ENCODE measurements around the gene DEPDC5.

Gene DEPDC5

GRCh38 chr22:31926024-31926423 is 172.2 kb downstream of the DEPDC5 start:
- Histone ChIP-seq H3K9me3 (ENCODE audit: insufficient read depth, low read depth, low read length) (no peaks in the 10 kb centered on the region), H3K9ac (ENCODE audit: low read depth, low read length) (no peak overlapping the region), H3K36me3 (ENCODE audit: insufficient read depth, low read length) (no peaks in the 10 kb centered on the region), H3K4me1 (ENCODE audit: insufficient read depth, low read length) (no peaks in the 10 kb centered on the region), H3K4me3 (ENCODE audit: low read length) (no peak overlapping the region), H3K27me3 (ENCODE audit: insufficient read depth, low read length) (no peaks in the 10 kb centered on the region), H3K27ac (ENCODE audit: low read depth, low read length) (no peak overlapping the region)
- WGBS, result 67% methylated on average over 1 of the region's 1 CpG

GRCh38 chr22:31926969-31927368 is 173.2 kb downstream of the DEPDC5 start:
- Histone ChIP-seq H3K27ac (ENCODE audit: low read depth, low read length) (no peak overlapping the region), H3K4me1 (ENCODE audit: insufficient read depth, low read length) (no peaks in the 10 kb centered on the region), H3K36me3 (ENCODE audit: insufficient read depth, low read length) (no peaks in the 10 kb centered on the region), H3K9me3 (ENCODE audit: insufficient read depth, low read depth, low read length) (no peaks in the 10 kb centered on the region), H3K27me3 (ENCODE audit: insufficient read depth, low read length) (no peaks in the 10 kb centered on the region), H3K9ac (ENCODE audit: low read depth, low read length) (no peak overlapping the region), H3K4me3 (ENCODE audit: low read length) (no peak overlapping the region)

GRCh38 chr22:31927562-31927961 is 173.7 kb downstream of the DEPDC5 start:
- Histone ChIP-seq H3K27ac (ENCODE audit: low read depth, low read length) (no peak overlapping the region), H3K4me3 (ENCODE audit: low read length) (no peak overlapping the region), H3K4me1 (ENCODE audit: insufficient read depth, low read length) (no peaks in the 10 kb centered on the region), H3K9me3 (ENCODE audit: insufficient read depth, low read depth, low read length) (no peaks in the 10 kb centered on the region), H3K9ac (ENCODE audit: low read depth, low read length) (no peak overlapping the region), H3K36me3 (ENCODE audit: insufficient read depth, low read length) (no peaks in the 10 kb centered on the region), H3K27me3 (ENCODE audit: insufficient read depth, low read length) (no peaks in the 10 kb centered on the region)
- 85% methylated on average over 3 of the region's 3 CpGs for WGBS

GRCh38 chr22:31929167-31929930 is 175.5 kb downstream of the DEPDC5 start:
- WGBS, result 91% methylated on average over 8 of the region's 8 CpGs
- H3K27ac ChIP-seq (ENCODE audit: low read depth, low read length), result no peak overlapping the region
- no peak overlapping the region for H3K4me3 ChIP-seq (ENCODE audit: low read length)
- H3K9me3 ChIP-seq (ENCODE audit: insufficient read depth, low read depth, low read length), result no peaks in the 10 kb centered on the region
- no peak overlapping the region for H3K9ac ChIP-seq (ENCODE audit: low read depth, low read length)
- no peaks in the 10 kb centered on the region for H3K4me1 ChIP-seq (ENCODE audit: insufficient read depth, low read length)
- H3K36me3 ChIP-seq (ENCODE audit: insufficient read depth, low read length), result no peaks in the 10 kb centered on the region
- no peaks in the 10 kb centered on the region for H3K27me3 ChIP-seq (ENCODE audit: insufficient read depth, low read length)

GRCh38 chr22:31932863-31933262 is 179.0 kb downstream of the DEPDC5 start:
- Histone ChIP-seq H3K4me1 (ENCODE audit: insufficient read depth, low read length) (peaks cover 4% of the 10 kb centered on the region), H3K4me3 (ENCODE audit: low read length) (no peak overlapping the region), H3K27me3 (ENCODE audit: insufficient read depth, low read length) (no peaks in the 10 kb centered on the region), H3K36me3 (ENCODE audit: insufficient read depth, low read length) (no peaks in the 10 kb centered on the region), H3K9ac (ENCODE audit: low read depth, low read length) (no peak overlapping the region), H3K27ac (ENCODE audit: low read depth, low read length) (no peak overlapping the region), H3K9me3 (ENCODE audit: insufficient read depth, low read depth, low read length) (no peaks in the 10 kb centered on the region)
- WGBS, result 87% methylated on average over 5 of the region's 5 CpGs

GRCh38 chr22:31933406-31933805 is 179.6 kb downstream of the DEPDC5 start:
- Histone ChIP-seq H3K4me1 (ENCODE audit: insufficient read depth, low read length) (peaks cover 4% of the 10 kb centered on the region), H3K27ac (ENCODE audit: low read depth, low read length) (no peak overlapping the region), H3K36me3 (ENCODE audit: insufficient read depth, low read length) (no peaks in the 10 kb centered on the region), H3K4me3 (ENCODE audit: low read length) (no peak overlapping the region), H3K9ac (ENCODE audit: low read depth, low read length) (no peak overlapping the region), H3K9me3 (ENCODE audit: insufficient read depth, low read depth, low read length) (no peaks in the 10 kb centered on the region), H3K27me3 (ENCODE audit: insufficient read depth, low read length) (no peaks in the 10 kb centered on the region)
- WGBS, result 93% methylated on average over 6 of the region's 6 CpGs

- H3K4me1 ChIP-seq (ENCODE audit: insufficient read depth, low read length), result peaks cover 4% of the 10 kb centered on the region
- H3K27ac ChIP-seq (ENCODE audit: low read depth, low read length), result no peak overlapping the region
- no peaks in the 10 kb centered on the region for H3K9me3 ChIP-seq (ENCODE audit: insufficient read depth, low read depth, low read length)
- H3K4me3 ChIP-seq (ENCODE audit: low read length), result no peak overlapping the region
- 93% methylated on average over 17 of the region's 17 CpGs for WGBS
- H3K36me3 ChIP-seq (ENCODE audit: insufficient read depth, low read length), result no peaks in the 10 kb centered on the region
- H3K27me3 ChIP-seq (ENCODE audit: insufficient read depth, low read length), result no peaks in the 10 kb centered on the region
- H3K9ac ChIP-seq (ENCODE audit: low read depth, low read length), result no peak overlapping the region
Observed at GRCh38 chr22:31933816-31934482, 180.1 kb downstream of the DEPDC5 start.

GRCh38 chr22:31935961-31936635 is 182.3 kb downstream of the DEPDC5 start:
- H3K4me3 ChIP-seq (ENCODE audit: low read length), result no peak overlapping the region
- WGBS, result 60% methylated on average over 4 of the region's 4 CpGs
- H3K9ac ChIP-seq (ENCODE audit: low read depth, low read length), result no peak overlapping the region
- no peak overlapping the region for H3K27ac ChIP-seq (ENCODE audit: low read depth, low read length)
- peaks cover 4% of the 10 kb centered on the region for H3K4me1 ChIP-seq (ENCODE audit: insufficient read depth, low read length)
- H3K27me3 ChIP-seq (ENCODE audit: insufficient read depth, low read length), result no peaks in the 10 kb centered on the region
- no peaks in the 10 kb centered on the region for H3K36me3 ChIP-seq (ENCODE audit: insufficient read depth, low read length)
- H3K9me3 ChIP-seq (ENCODE audit: insufficient read depth, low read depth, low read length), result no peaks in the 10 kb centered on the region

GRCh38 chr22:31937341-31937740 is 183.5 kb downstream of the DEPDC5 start:
- H3K4me3 ChIP-seq (ENCODE audit: low read length), result no peak overlapping the region
- no peak overlapping the region for H3K9ac ChIP-seq (ENCODE audit: low read depth, low read length)
- no peak overlapping the region for H3K27ac ChIP-seq (ENCODE audit: low read depth, low read length)
- H3K36me3 ChIP-seq (ENCODE audit: insufficient read depth, low read length), result no peaks in the 10 kb centered on the region
- no peaks in the 10 kb centered on the region for H3K9me3 ChIP-seq (ENCODE audit: insufficient read depth, low read depth, low read length)
- no peaks in the 10 kb centered on the region for H3K27me3 ChIP-seq (ENCODE audit: insufficient read depth, low read length)
- 77% methylated on average over 3 of the region's 3 CpGs for WGBS
- H3K4me1 ChIP-seq (ENCODE audit: insufficient read depth, low read length), result peaks cover 4% of the 10 kb centered on the region

GRCh38 chr22:31938296-31938695 is 184.5 kb downstream of the DEPDC5 start:
- 79% methylated on average over 8 of the region's 8 CpGs for WGBS
- Histone ChIP-seq H3K9me3 (ENCODE audit: insufficient read depth, low read depth, low read length) (no peaks in the 10 kb centered on the region), H3K4me1 (ENCODE audit: insufficient read depth, low read length) (peaks cover 4% of the 10 kb centered on the region), H3K27me3 (ENCODE audit: insufficient read depth, low read length) (no peaks in the 10 kb centered on the region), H3K4me3 (ENCODE audit: low read length) (no peak overlapping the region), H3K27ac (ENCODE audit: low read depth, low read length) (no peak overlapping the region), H3K36me3 (ENCODE audit: insufficient read depth, low read length) (no peaks in the 10 kb centered on the region), H3K9ac (ENCODE audit: low read depth, low read length) (no peak overlapping the region)

GRCh38 chr22:31940506-31940905 is 186.7 kb downstream of the DEPDC5 start:
- H3K27me3 ChIP-seq (ENCODE audit: insufficient read depth, low read length), result no peaks in the 10 kb centered on the region
- H3K9ac ChIP-seq (ENCODE audit: low read depth, low read length), result no peak overlapping the region
- 92% methylated on average over 9 of the region's 9 CpGs for WGBS
- no peaks in the 10 kb centered on the region for H3K9me3 ChIP-seq (ENCODE audit: insufficient read depth, low read depth, low read length)
- 0 out of 2 replicates have a peak, but pooled peaks cover 2% of the 10 kb centered on the region for H3K36me3 ChIP-seq (ENCODE audit: insufficient read depth, low read length)
- no peak overlapping the region for H3K4me3 ChIP-seq (ENCODE audit: low read length)
- H3K4me1 ChIP-seq (ENCODE audit: insufficient read depth, low read length), result peaks cover 8% of the 10 kb centered on the region
- no peak overlapping the region for H3K27ac ChIP-seq (ENCODE audit: low read depth, low read length)
